ENCODE measurements around the gene ATP10B.

Gene ATP10B

GRCh38 chr5:160805376-160805775 is 46.6 kb downstream of the ATP10B start:
- no peak for DNase-seq

GRCh38 chr5:160802592-160802991 is 49.4 kb downstream of the ATP10B start:
- no peak for DNase-seq

GRCh38 chr5:160800375-160801275 is 51.4 kb downstream of the ATP10B start:
- no peak for DNase-seq

- no peak for DNase-seq
Observed at GRCh38 chr5:160799184-160799583, 52.8 kb downstream of the ATP10B start.

GRCh38 chr5:160797020-160797419 is 55.0 kb downstream of the ATP10B start:
- DNase-seq, result no peak

- no peak for DNase-seq
Observed at GRCh38 chr5:160793530-160793899, 58.5 kb downstream of the ATP10B start.

- no peak for DNase-seq
Observed at GRCh38 chr5:160792732-160793529, 59.1 kb downstream of the ATP10B start.

GRCh38 chr5:160792281-160792680 is 59.7 kb downstream of the ATP10B start:
- DNase-seq, result no peak

- DNase-seq, result no peak
Observed at GRCh38 chr5:160789219-160789859, 62.7 kb downstream of the ATP10B start.

- no peak for DNase-seq
Observed at GRCh38 chr5:160788102-160788660, 63.8 kb downstream of the ATP10B start.

- DNase-seq, result peak; percentile 1
Observed at GRCh38 chr5:160787240-160787639, 64.8 kb downstream of the ATP10B start.

- DNase-seq, result no peak
Observed at GRCh38 chr5:160774666-160775315, 77.2 kb downstream of the ATP10B start.

- DNase-seq, result no peak
Observed at GRCh38 chr5:160773646-160774410, 78.2 kb downstream of the ATP10B start.

- no peak for DNase-seq
Observed at GRCh38 chr5:160772854-160773253, 79.2 kb downstream of the ATP10B start.

GRCh38 chr5:160770718-160771117 is 81.3 kb downstream of the ATP10B start:
- DNase-seq, result no peak

- DNase-seq, result no peak
Observed at GRCh38 chr5:160769301-160769700, 82.7 kb downstream of the ATP10B start.

GRCh38 chr5:160767062-160767461 is 84.9 kb downstream of the ATP10B start:
- no peak for DNase-seq

GRCh38 chr5:160760008-160760407 is 92.0 kb downstream of the ATP10B start:
- no peak for DNase-seq

- DNase-seq, result no peak
Observed at GRCh38 chr5:160757194-160757593, 94.8 kb downstream of the ATP10B start.

GRCh38 chr5:160750938-160751657 is 100.9 kb downstream of the ATP10B start:
- no peak for DNase-seq

- DNase-seq, result no peak
Observed at GRCh38 chr5:160749682-160750081, 102.3 kb downstream of the ATP10B start.

All from stimulated activated naive CD4-positive, alpha-beta T cell treated with Interleukin-2 at 50 U/mL for 16 hours (primary cell).